GM12872 (cell line): ENCODE measurements around the gene CLCNKA.
A peak's percentile ranks its signal among the peaks of the same experiment; 100 is the strongest.

Experiments used
- CTCF ChIP-seq: IDR thresholded peaks from 3 replicates; pipeline ENCODE4 v1.5.1; 2011; ENCODE audit warnings: low read depth, mild to moderate bottlenecking, low read length, moderate library complexity; ENCODE audit not compliant: insufficient read depth

The CLCNKA gene

GRCh38 chr1:16021681-16022080 lies at the start of gene CLCNKA:
Gene CLCNKA (plus strand): TSS chr1:16022036. CDS start chr1:16022620, 584 bp downstream.
- TF ChIP-seq CTCF: no peak

GRCh38 chr1:15972409-15972808 lies 49.4 kb upstream of the CLCNKA start:
- no peak for TF ChIP-seq CTCF

GRCh38 chr1:15973772-15974171 lies 48.1 kb upstream of the CLCNKA start:
- no peak for TF ChIP-seq CTCF

- TF ChIP-seq CTCF: no peak
Measured at GRCh38 chr1:15974855-15975254, 47.0 kb upstream of the CLCNKA start.

- peak; percentile 20; the same call in 1 of the 3 replicates for TF ChIP-seq CTCF
Measured at GRCh38 chr1:15975358-15975804, 46.5 kb upstream of the CLCNKA start.

GRCh38 chr1:15975805-15976680 lies 45.8 kb upstream of the CLCNKA start, which contains the start of gene ZBTB17:
Gene ZBTB17 (minus strand): TSS chr1:15976101. CDS start chr1:15948495, 27,606 bp downstream.
- TF ChIP-seq CTCF: no peak

- TF ChIP-seq CTCF: no peak
Measured at GRCh38 chr1:15981679-15982078, 40.2 kb upstream of the CLCNKA start.
